Gastrocnemius medialis (tissue), 4 donors: ENCODE data around the gene COLEC12. TPM values are rescaled to one million over a fixed set of nuclear protein-coding genes. Genes with fewer than 3 reads are reported as not detected.

ENCODE experiments used
- ATAC-seq, 2 donors: fragments of 150-250 bp; one replicate each; pipeline ENCODE4 v1.9.1; 2016
- DNase-seq, 2 donors: peaks; one replicate each; pipeline ENCODE4 v3.0.0-alpha.2; 2019
- H3K27ac ChIP-seq, 4 donors: fragments of 200-600 bp; sonication (generic); 1 replicate in 1 of 4; 2 replicates in 3 of 4; pipeline ENCODE4 v1.5.1; 2016 to 2018; ENCODE audit warnings: mild to moderate bottlenecking in 2 of 4, moderate library complexity in 1 of 4
- H3K27me3 ChIP-seq, 3 donors: fragments of 200-600 bp; sonication (generic) in 2 of 3; 1 replicate in 1 of 3; 2 replicates in 2 of 3; pipeline versions ENCODE4 v1.5.1 to v1.6.0; 2016 to 2019; ENCODE audit warnings: mild to moderate bottlenecking in 1 of 3, moderate library complexity in 1 of 3
- H3K36me3 ChIP-seq, 2 donors: fragments of 200-600 bp; sonication (generic) in 1 of 2; one replicate each; pipeline ENCODE4 v1.5.1; 2017 to 2018
- H3K4me1 ChIP-seq, 2 donors: fragments of 200-600 bp; sonication (generic) in 1 of 2; one replicate each; pipeline ENCODE4 v1.5.1; 2016 to 2017; ENCODE audit warnings: mild to moderate bottlenecking in 2 of 2
- H3K4me3 ChIP-seq, 4 donors: fragments of 200-600 bp; sonication (generic) in 3 of 4; 1 replicate in 1 of 4; 2 replicates in 3 of 4; pipeline ENCODE4 v1.5.1; 2016 to 2019; ENCODE audit warnings: mild to moderate bottlenecking in 2 of 4
- H3K9me3 ChIP-seq, 3 donors: fragments of 200-600 bp; sonication (generic) in 2 of 3; 1 replicate in 1 of 3; 2 replicates in 2 of 3; pipeline ENCODE4 v1.5.1; 2016 to 2019
- POLR2A ChIP-seq, 2 donors: fragments of 450-650 bp; IDR thresholded peaks; one replicate each; pipeline ENCODE4 v1.6.1; 2017; ENCODE audit warnings: antibody characterized with exemption in 2 of 2, mild to moderate bottlenecking in 2 of 2, moderate library complexity in 2 of 2
- in situ Hi-C, 4 donors: fragments of 200-750 bp; cut with MboI; loops; one replicate each; pipeline versions ENCODE4 v1.15.0 to v1.8.0; 2017; ENCODE audit warnings: low sequenced_read_pairs in 4 of 4
- intact Hi-C: fragments of 100-400 bp; cut with DNase I; formaldehyde crosslinking; loops from one replicate; pipeline ENCODE4 v1.15.1; 2023; ENCODE audit warnings: low total_unique reads
- total RNA-seq, 4 donors: library from RNA; depleted of rRNA; stranded (reverse); fragments of >200 nt; gene quantifications; one replicate each; pipeline versions ENCODE4 v1.1.0 to v1.2.3, GENCODE V29; 2016
- TF ChIP-seq, protein P1 (sequence below), 5 experiments: fragments of 450-650 bp in 3 of 5; fragments of 200-600 bp in 2 of 5; sonication (generic) in 2 of 5; IDR thresholded peaks in 4 of 5; conservative IDR thresholded peaks in 1 of 5; 1 replicate in 4 of 5; 2 replicates in 1 of 5; pipeline ENCODE4 v1.5.1; 2016 to 2019; ENCODE audit warnings: antibody characterized with exemption in 5 of 5, mild to moderate bottlenecking in 3 of 5, moderate library complexity in 3 of 5

COLEC12 gene
- total RNA-seq, 4 donors from 2014 or later: 0.97 to 6.1 (median 5.1) TPM

GRCh38 chr18:486929-487740 is 13.4 kb downstream of the COLEC12 start:
- DNase-seq (no peak), ATAC-seq (no peak)
- Histone ChIP-seq H3K9me3 (no peaks in the 10 kb centered on the region), H3K27me3 (no peaks in the 10 kb centered on the region), H3K27ac (no peak overlapping the region), H3K4me3 (no peak overlapping the region), H3K4me1 (no peaks in the 10 kb centered on the region), H3K36me3 (no peaks in the 10 kb centered on the region)
- TF ChIP-seq, protein P1, sequence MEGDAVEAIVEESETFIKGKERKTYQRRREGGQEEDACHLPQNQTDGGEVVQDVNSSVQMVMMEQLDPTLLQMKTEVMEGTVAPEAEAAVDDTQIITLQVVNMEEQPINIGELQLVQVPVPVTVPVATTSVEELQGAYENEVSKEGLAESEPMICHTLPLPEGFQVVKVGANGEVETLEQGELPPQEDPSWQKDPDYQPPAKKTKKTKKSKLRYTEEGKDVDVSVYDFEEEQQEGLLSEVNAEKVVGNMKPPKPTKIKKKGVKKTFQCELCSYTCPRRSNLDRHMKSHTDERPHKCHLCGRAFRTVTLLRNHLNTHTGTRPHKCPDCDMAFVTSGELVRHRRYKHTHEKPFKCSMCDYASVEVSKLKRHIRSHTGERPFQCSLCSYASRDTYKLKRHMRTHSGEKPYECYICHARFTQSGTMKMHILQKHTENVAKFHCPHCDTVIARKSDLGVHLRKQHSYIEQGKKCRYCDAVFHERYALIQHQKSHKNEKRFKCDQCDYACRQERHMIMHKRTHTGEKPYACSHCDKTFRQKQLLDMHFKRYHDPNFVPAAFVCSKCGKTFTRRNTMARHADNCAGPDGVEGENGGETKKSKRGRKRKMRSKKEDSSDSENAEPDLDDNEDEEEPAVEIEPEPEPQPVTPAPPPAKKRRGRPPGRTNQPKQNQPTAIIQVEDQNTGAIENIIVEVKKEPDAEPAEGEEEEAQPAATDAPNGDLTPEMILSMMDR (IDR thresholded peaks at IDR 0.05 in 4 of 5, conservative IDR thresholded peaks at IDR 0.05 in 1 of 5): no peak
- no peak for TF ChIP-seq POLR2A (IDR thresholded peaks at IDR 0.05)
- in situ Hi-C loops: no loop called here
- intact Hi-C loops: no loop called here

- in situ Hi-C loops: no loop called here
- intact Hi-C loops: no loop called here
- no peak for ATAC-seq
Observed at GRCh38 chr18:484749-485464, 15.6 kb downstream of the COLEC12 start.

GRCh38 chr18:478681-479080 is 21.8 kb downstream of the COLEC12 start:
- no peaks in the 10 kb centered on the region for H3K27me3 ChIP-seq
- no peaks in the 10 kb centered on the region for H3K36me3 ChIP-seq
- TF ChIP-seq, protein P1 (IDR thresholded peaks at IDR 0.05 in 4 of 5, conservative IDR thresholded peaks at IDR 0.05 in 1 of 5): no peak
- TF ChIP-seq POLR2A (IDR thresholded peaks at IDR 0.05): no peak
- ATAC-seq (no peak), DNase-seq (no peak)
- H3K4me3 ChIP-seq: no peak overlapping the region
- intact Hi-C loops (no loop called here), in situ Hi-C loops (no loop called here)
- H3K27ac ChIP-seq: no peak overlapping the region
- no peaks in the 10 kb centered on the region for H3K4me1 ChIP-seq
- no peaks in the 10 kb centered on the region for H3K9me3 ChIP-seq

More at GRCh38 chr18:484749-485464, 15.6 kb downstream of the COLEC12 start:
- Histone ChIP-seq H3K9me3 (no peaks in the 10 kb centered on the region), H3K4me3 (no peak overlapping the region), H3K36me3 (no peaks in the 10 kb centered on the region), H3K27ac (no peak overlapping the region), H3K27me3 (no peaks in the 10 kb centered on the region), H3K4me1 (no peaks in the 10 kb centered on the region)
- TF ChIP-seq POLR2A (IDR thresholded peaks at IDR 0.05): no peak
- TF ChIP-seq, protein P1 (IDR thresholded peaks at IDR 0.05 in 4 of 5, conservative IDR thresholded peaks at IDR 0.05 in 1 of 5): no peak
- DNase-seq: no peak

GRCh38 chr18:477565-477964 is 22.9 kb downstream of the COLEC12 start:
- in situ Hi-C loops (no loop called here), intact Hi-C loops (no loop called here)
- Histone ChIP-seq H3K9me3 (no peaks in the 10 kb centered on the region), H3K27ac (no peak overlapping the region), H3K4me3 (no peak overlapping the region), H3K36me3 (no peaks in the 10 kb centered on the region), H3K4me1 (no peaks in the 10 kb centered on the region), H3K27me3 (no peaks in the 10 kb centered on the region)
- DNase-seq (no peak), ATAC-seq (no peak)
- no peak for TF ChIP-seq POLR2A (IDR thresholded peaks at IDR 0.05)
- TF ChIP-seq, protein P1 (IDR thresholded peaks at IDR 0.05 in 4 of 5, conservative IDR thresholded peaks at IDR 0.05 in 1 of 5): no peak
